Right lobe of liver (tissue), 6 donors: Measurements from ENCODE around the gene HBG1. TPM values are rescaled to one million over a fixed set of nuclear protein-coding genes. Genes with fewer than 3 reads are reported as not detected.
"Not testable (repeated sequence)": the region's sequence is repeated elsewhere in the genome, so short reads cannot be mapped to it uniquely, and the experiment has no call there.

Experiments used
- ATAC-seq, 4 donors: fragments of 200-7000 bp; cut with Tn5 transposase; one replicate each; pipeline ENCODE4 v1.9.1; 2020; ENCODE audit warnings: mild to moderate bottlenecking in 4 of 4, moderate library complexity in 4 of 4
- DNase-seq, 3 donors: peaks; one replicate each; pipeline ENCODE4 v3.0.0-alpha.2; 2020
- H3K27ac ChIP-seq, 3 donors: fragments of 200-600 bp; one replicate each; pipeline ENCODE4 v1.8.0; 2022
- H3K27me3 ChIP-seq, 2 donors: fragments of 200-600 bp; one replicate each; pipeline ENCODE4 v1.8.0; 2022
- H3K36me3 ChIP-seq, 4 donors: fragments of 200-600 bp; sonication (generic) in 1 of 4; one replicate each; pipeline versions ENCODE4 v1.5.1 to v1.8.0; 2017 to 2022; ENCODE audit warnings: control low read depth in 1 of 4
- H3K4me1 ChIP-seq, 4 donors: fragments of 200-600 bp; sonication (generic) in 1 of 4; one replicate each; pipeline versions ENCODE4 v1.5.1 to v1.8.0; 2017 to 2022; ENCODE audit warnings: control low read depth in 1 of 4
- H3K4me3 ChIP-seq, 3 donors: fragments of 200-600 bp; one replicate each; pipeline ENCODE4 v1.8.0; 2022
- H3K9me3 ChIP-seq, 4 donors: fragments of 200-600 bp; sonication (generic) in 1 of 4; one replicate each; pipeline versions ENCODE4 v1.5.1 to v1.8.0; 2017 to 2022; ENCODE audit warnings: control low read depth in 1 of 4
- POLR2A ChIP-seq: fragments of 450-650 bp; IDR thresholded peaks from one replicate; pipeline ENCODE4 v1.6.1; 2017; ENCODE audit warnings: antibody characterized with exemption, mild to moderate bottlenecking
- WGBS: methylation state at CpG from one replicate; pipeline ENCODE4 v1.1.6; 2018; ENCODE audit warnings: low coverage, low lambda C conversion rate; ENCODE audit not compliant: insufficient coverage; ENCODE audit errors: missing lambda C conversion rate; 5-methylcytosine and 5-hydroxymethylcytosine counted together
- intact Hi-C, 2 donors: fragments of 100-400 bp; cut with DNase I; formaldehyde crosslinking; loops; one replicate each; pipeline versions ENCODE4 v1.11.2 to v1.14.1; 2022
- total RNA-seq, 6 experiments: library from RNA; depleted of rRNA in 2 of 6; stranded (reverse); fragments of >200 nt in 2 of 6; fragmentation: NEBNext Ultra II Directional in 3 of 6; extraction: Animal tissue kit (Norgen Biotek cat#: 25700) in 3 of 6; gene quantifications; one replicate each; pipeline versions ENCODE4 v1.1.0 to v1.2.4, GENCODE V29; 2016 to 2023
- TF ChIP-seq, protein P1 (sequence below), 4 donors: fragments of 200-600 bp in 3 of 4; fragments of 450-650 bp in 1 of 4; IDR thresholded peaks; one replicate each; pipeline versions ENCODE4 v1.5.1 to v1.8.0; 2016 to 2022; ENCODE audit warnings: antibody characterized with exemption in 4 of 4, mild to moderate bottlenecking in 2 of 4
- donor health status: DM: no; HTN: yes; CAD: no.
- donor health status: DM: no; HTN: no; CAD: no.
- donor health status: DM: no; HTN: no; CAD: no.
- donor health status: DM: no; HTN: yes; CAD: no.
- donor health status: DM: no; HTN: yes; CAD: no.

Gene HBG1
- total RNA-seq, 6 experiments from 2014 or later: not detected

DNA sequence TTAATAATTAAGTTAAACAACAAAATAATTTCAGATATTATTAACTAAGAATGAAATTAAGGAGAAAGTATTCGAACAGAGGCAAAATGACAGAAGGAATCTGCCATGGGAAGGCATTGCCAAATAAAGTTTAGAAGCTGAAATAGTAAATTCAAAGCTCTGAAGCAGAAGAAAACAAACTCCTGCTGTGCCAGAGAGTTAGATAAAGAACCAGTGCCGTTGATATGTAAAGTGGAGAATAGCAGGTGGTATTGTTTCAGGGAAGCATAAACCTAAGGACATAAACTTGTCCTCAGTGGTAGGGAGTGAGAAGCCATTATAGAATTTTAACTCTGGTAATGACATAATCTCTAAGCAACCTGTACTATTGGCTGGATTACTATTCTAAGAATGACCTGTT, 7.6 kb upstream of the HBG1 start:
- whole genome bisulfite sequencing: 11% methylated on average over 2 of the region's 2 CpGs
- DNase-seq (no peak), ATAC-seq (no peak)
- no peaks in the 10 kb centered on the region for H3K4me1 ChIP-seq
- no peaks in the 10 kb centered on the region for H3K27me3 ChIP-seq
- intact Hi-C loops: no loop called here
- H3K4me3 ChIP-seq: no peak overlapping the region
- no peaks in the 10 kb centered on the region for H3K9me3 ChIP-seq
- TF ChIP-seq POLR2A: no peak
- TF ChIP-seq, protein P1, sequence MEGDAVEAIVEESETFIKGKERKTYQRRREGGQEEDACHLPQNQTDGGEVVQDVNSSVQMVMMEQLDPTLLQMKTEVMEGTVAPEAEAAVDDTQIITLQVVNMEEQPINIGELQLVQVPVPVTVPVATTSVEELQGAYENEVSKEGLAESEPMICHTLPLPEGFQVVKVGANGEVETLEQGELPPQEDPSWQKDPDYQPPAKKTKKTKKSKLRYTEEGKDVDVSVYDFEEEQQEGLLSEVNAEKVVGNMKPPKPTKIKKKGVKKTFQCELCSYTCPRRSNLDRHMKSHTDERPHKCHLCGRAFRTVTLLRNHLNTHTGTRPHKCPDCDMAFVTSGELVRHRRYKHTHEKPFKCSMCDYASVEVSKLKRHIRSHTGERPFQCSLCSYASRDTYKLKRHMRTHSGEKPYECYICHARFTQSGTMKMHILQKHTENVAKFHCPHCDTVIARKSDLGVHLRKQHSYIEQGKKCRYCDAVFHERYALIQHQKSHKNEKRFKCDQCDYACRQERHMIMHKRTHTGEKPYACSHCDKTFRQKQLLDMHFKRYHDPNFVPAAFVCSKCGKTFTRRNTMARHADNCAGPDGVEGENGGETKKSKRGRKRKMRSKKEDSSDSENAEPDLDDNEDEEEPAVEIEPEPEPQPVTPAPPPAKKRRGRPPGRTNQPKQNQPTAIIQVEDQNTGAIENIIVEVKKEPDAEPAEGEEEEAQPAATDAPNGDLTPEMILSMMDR (IDR thresholded peaks at IDR 0.05): no peak
- H3K27ac ChIP-seq: no peak overlapping the region
- H3K36me3 ChIP-seq: no peaks in the 10 kb centered on the region

DNA sequence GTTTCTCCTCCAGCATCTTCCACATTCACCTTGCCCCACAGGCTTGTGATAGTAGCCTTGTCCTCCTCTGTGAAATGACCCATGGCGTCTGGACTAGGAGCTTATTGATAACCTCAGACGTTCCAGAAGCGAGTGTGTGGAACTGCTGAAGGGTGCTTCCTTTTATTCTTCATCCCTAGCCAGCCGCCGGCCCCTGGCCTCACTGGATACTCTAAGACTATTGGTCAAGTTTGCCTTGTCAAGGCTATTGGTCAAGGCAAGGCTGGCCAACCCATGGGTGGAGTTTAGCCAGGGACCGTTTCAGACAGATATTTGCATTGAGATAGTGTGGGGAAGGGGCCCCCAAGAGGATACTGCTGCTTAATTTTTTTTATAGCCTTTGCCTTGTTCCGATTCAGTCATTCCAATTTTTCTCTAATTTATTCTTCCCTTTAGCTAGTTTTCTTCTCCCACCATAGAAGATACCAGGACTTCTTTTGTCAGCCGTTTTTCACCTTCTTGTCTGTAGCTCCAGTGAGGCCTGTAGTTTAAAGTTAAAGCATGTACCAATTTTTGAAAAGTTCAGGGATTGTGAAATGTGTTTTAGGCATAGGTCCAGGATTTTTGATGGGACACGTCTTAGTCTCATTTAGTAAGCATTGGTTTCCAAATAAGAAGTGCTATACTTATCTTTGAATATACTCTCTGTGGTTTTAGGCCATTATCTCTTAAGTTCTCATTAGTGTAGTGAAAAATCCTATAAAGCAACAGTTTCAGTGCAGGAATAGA, 5.2 kb upstream of the HBG1 start, which contains the start of gene HBG2:
Gene HBG2 (minus strand): TSS at position 136 of the 768 bp plus-strand sequence. CDS start 53 bp downstream, at position 83.
- ATAC-seq, H3K4me3 ChIP-seq, H3K27me3 ChIP-seq, DNase-seq, H3K27ac ChIP-seq, intact Hi-C loops, H3K9me3 ChIP-seq, H3K36me3 ChIP-seq, H3K4me1 ChIP-seq: not testable (repeated sequence)
- 40% methylated on average over 4 of the region's 9 CpGs for WGBS

DNA sequence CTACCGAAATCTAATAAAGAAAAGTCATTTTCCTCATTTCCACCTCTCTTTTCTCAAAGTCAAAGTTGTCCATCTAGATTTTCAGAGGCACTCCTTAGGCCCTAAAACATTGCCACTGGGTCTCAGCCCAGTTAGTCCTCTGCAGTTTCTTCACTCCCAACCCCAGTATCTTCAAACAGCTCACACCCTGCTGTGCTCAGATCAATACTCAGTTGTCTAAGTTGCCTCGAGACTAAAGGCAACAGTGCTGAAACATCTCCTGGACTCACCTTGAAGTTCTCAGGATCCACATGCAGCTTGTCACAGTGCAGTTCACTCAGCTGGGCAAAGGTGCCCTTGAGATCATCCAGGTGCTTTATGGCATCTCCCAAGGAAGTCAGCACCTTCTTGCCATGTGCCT, 4.4 kb upstream of the HBG1 start:
- ATAC-seq, H3K36me3 ChIP-seq, H3K4me3 ChIP-seq, H3K9me3 ChIP-seq, H3K4me1 ChIP-seq, H3K27me3 ChIP-seq, H3K27ac ChIP-seq, intact Hi-C loops, DNase-seq: not testable (repeated sequence)
- 38% methylated on average over 2 of the region's 2 CpGs for WGBS

DNA sequence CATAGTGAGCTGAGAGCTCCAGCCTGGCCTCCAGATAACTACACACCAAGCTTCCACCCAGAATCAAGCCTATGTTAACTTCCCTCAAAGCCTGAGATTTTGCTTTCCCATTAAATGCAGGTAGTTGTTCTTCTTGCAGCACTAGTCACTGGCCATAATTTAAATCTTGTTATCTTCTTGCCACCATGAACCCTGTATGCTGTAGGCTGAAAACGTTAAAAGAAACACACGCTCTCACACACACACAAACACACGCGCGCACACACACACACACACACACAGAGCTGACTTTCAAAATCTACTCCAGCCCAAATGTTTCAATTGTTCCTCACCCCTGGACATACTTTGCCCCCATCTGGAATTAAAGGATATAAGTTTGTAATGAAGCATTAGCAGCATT, 3.8 kb upstream of the HBG1 start:
- H3K4me1 ChIP-seq, H3K27me3 ChIP-seq, H3K9me3 ChIP-seq, H3K27ac ChIP-seq, H3K36me3 ChIP-seq, DNase-seq, intact Hi-C loops, H3K4me3 ChIP-seq, ATAC-seq: not testable (repeated sequence)
- WGBS: 43% methylated on average over 1 of the region's 5 CpGs

DNA sequence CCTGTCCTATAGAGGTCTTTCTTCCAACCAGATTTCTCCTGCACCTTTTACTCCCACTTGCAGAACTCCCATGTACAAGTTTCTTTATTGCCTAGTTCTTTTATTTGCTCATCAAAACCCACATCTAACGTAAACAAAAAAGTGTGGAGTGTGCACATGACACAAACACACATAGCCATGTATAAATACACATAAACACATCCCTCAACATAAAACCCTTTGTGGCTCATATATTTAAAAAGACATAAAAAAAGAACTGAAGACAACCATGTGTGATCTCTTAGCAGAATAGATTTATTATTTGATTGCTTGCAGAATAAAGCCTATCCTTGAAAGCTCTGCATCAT, 3.2 kb upstream of the HBG1 start:
- no peak overlapping the region for H3K27ac ChIP-seq
- TF ChIP-seq, protein P1 (IDR thresholded peaks at IDR 0.05): no peak
- TF ChIP-seq POLR2A: no peak
- intact Hi-C loops: no loop called here
- H3K4me3 ChIP-seq: no peak overlapping the region
- 26% methylated on average over 1 of the region's 1 CpG for WGBS
- no peak for DNase-seq
- H3K9me3 ChIP-seq: no peaks in the 10 kb centered on the region
- H3K27me3 ChIP-seq: no peaks in the 10 kb centered on the region
- no peaks in the 10 kb centered on the region for H3K36me3 ChIP-seq
- no peak for ATAC-seq
- no peaks in the 10 kb centered on the region for H3K4me1 ChIP-seq

DNA sequence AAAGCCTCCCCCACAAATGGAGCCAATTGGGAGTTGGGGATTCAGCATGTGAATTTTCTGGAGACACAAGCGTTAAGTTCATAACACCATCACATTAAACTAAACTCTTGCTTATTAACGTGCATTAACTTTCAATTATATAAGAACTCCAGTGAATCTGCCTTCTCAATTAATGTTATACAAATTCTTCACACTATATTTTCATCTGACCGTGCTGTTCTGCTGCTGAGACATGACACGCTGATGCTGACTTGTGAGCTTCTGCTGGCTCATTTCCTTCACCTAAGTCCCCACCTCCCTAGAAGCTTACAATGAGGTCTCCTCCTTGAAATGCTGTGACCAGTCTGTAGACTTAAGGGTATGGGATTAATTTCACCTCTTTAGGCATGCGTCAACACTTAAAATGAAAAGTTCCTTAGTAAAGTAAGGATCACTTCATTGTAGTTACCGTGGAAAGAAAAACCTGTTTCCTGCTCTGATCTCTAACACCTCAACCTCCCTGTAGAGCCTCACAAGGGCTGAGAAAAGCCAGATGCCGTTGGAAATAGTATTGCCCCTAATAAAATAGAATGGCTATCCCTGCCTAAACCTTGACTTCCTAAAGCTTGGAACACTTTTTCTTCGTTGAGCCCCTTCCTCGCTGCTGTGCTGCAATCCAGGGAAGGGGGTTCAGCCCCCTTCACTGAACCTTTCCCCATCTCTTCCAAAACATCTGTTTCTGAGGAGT, 2.7 kb upstream of the HBG1 start:
- no peak for DNase-seq

More for the DNA sequence above, 2.7 kb upstream of the HBG1 start:
- no peak overlapping the region for H3K27ac ChIP-seq
- ATAC-seq: no peak
- no peaks in the 10 kb centered on the region for H3K4me1 ChIP-seq
- no peaks in the 10 kb centered on the region for H3K36me3 ChIP-seq
- TF ChIP-seq POLR2A: no peak
- TF ChIP-seq, protein P1 (IDR thresholded peaks at IDR 0.05): no peak
- WGBS: 49% methylated on average over 9 of the region's 9 CpGs
- no peaks in the 10 kb centered on the region for H3K27me3 ChIP-seq
- H3K4me3 ChIP-seq: no peak overlapping the region
- intact Hi-C loops: no loop called here
- H3K9me3 ChIP-seq: no peaks in the 10 kb centered on the region
